OCI-LY7 (cell line): ENCODE results near the gene OXCT2.

Experiments
- CTCF ChIP-seq: fragments of 200-600 bp; sonication (generic); conservative IDR thresholded peaks from 2 replicates; pipeline ENCODE4 v1.5.1; 2014; ENCODE audit warnings: mild to moderate bottlenecking, antibody characterized with exemption, low read length, moderate library complexity, mixed read lengths
- EZH2phosphoT487 ChIP-seq: fragments of 200-600 bp; sonication (generic); IDR thresholded peaks from 2 replicates; pipeline ENCODE4 v1.6.1; 2018; ENCODE audit warnings: low read depth, borderline replicate concordance, mild to moderate bottlenecking, mixed run types, antibody characterized with exemption, low read length, moderate library complexity, mixed read lengths

GRCh38 chr1:39800471-39800835 is 29.3 kb upstream of the OXCT2 start:
- TF ChIP-seq CTCF (no peak), EZH2phosphoT487 (no peak)
